Body of pancreas (tissue), 4 donors: Measurements from ENCODE around the gene KCNF1. TPM values are rescaled to one million over a fixed set of nuclear protein-coding genes. Genes with fewer than 3 reads are reported as not detected.

Experiments
- ATAC-seq: fragments of 150-250 bp; one replicate; pipeline ENCODE4 v1.9.1; 2016
- DNase-seq, 4 donors: peaks; one replicate each; pipeline ENCODE4 v3.0.0-alpha.2; 2019
- H3K27ac ChIP-seq, 4 donors: fragments of 200-600 bp; sonication (generic); 1 replicate in 3 of 4; 2 replicates in 1 of 4; pipeline versions ENCODE4 v1.5.1 to v1.6.1; 2016 to 2019; ENCODE audit warnings: mild to moderate bottlenecking in 1 of 4, mixed read lengths in 1 of 4, moderate library complexity in 1 of 4
- H3K27me3 ChIP-seq, 2 donors: fragments of 200-600 bp; sonication (generic); one replicate each; pipeline ENCODE4 v1.6.0; 2016; ENCODE audit warnings: mild to moderate bottlenecking in 1 of 2
- H3K36me3 ChIP-seq, 2 donors: fragments of 200-600 bp; sonication (generic); replicated peaks in 1 of 2; 2 replicates each; pipeline ENCODE4 v1.5.1; 2016; ENCODE audit warnings: low read depth in 2 of 2; ENCODE audit not compliant: insufficient read depth in 1 of 2
- H3K4me1 ChIP-seq: fragments of 200-600 bp; sonication (generic); one replicate; pipeline ENCODE4 v1.6.0; 2016
- H3K4me3 ChIP-seq, 2 donors: fragments of 200-600 bp; sonication (generic); 1 replicate in 1 of 2; 2 replicates in 1 of 2; pipeline ENCODE4 v1.5.1; 2016 to 2019
- H3K9me3 ChIP-seq, 3 donors: fragments of 200-600 bp; sonication (generic); 1 replicate in 2 of 3; 2 replicates in 1 of 3; pipeline ENCODE4 v1.5.1; 2016
- POLR2A ChIP-seq, 3 donors: fragments of 450-650 bp; IDR thresholded peaks; one replicate each; pipeline ENCODE4 v1.6.1; 2016; ENCODE audit warnings: antibody characterized with exemption in 3 of 3, mild to moderate bottlenecking in 2 of 3
- WGBS, 2 donors: methylation state at CpG; one replicate each; pipeline ENCODE4 v1.1.5; 2017; 5-methylcytosine and 5-hydroxymethylcytosine counted together
- intact Hi-C: fragments of 100-400 bp; cut with DNase I; formaldehyde crosslinking; loops from one replicate; pipeline ENCODE4 v1.15.1; 2023
- total RNA-seq, 2 donors: library from RNA; depleted of rRNA; stranded (reverse); fragments of >200 nt; gene quantifications; one replicate each; pipeline ENCODE4 v1.1.0, GENCODE V29; 2016
- TF ChIP-seq, protein P1 (sequence below), 7 experiments: fragments of 450-650 bp in 4 of 7; fragments of 200-600 bp in 3 of 7; sonication (generic) in 3 of 7; IDR thresholded peaks; one replicate each; pipeline ENCODE4 v1.5.1; 2016 to 2019; ENCODE audit warnings: antibody characterized with exemption in 7 of 7

The KCNF1 gene
- total RNA-seq, 2 donors from 2014 or later = 5.3 TPM; not detected in 1

DNA sequence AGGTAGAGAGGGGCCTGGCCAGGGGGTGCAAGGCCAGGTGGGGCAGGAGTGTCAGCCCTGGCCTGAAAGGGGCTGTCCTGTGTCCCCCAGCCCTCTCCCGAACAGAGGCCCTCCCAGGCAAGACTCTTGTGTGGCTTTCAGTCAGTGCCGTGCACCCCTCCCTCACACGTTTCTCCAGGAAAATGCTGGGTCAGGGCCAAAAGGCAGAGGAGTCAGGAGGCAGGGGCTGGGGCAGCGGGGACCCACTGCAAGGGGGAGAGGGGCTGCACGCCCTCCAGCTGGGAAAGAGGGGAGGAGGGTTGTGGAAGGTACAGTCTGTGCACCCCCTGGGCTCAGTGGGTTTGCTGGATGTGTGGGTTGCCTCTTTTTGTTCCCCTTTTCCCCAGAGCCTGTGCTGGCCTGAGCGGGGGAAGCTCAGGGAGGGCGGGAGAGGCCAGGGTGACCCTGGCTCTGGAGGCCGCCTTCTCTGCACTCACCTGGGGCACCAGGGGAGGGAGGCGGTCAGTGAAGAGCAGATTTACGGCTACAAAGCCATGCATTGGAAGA is 4.1 kb downstream of the KCNF1 start:
- Histone ChIP-seq H3K27ac (no peak overlapping the region), H3K4me3 (no peak overlapping the region), H3K9me3 (no peaks in the 10 kb centered on the region), H3K4me1 (peaks cover 24% of the 10 kb centered on the region), H3K27me3 (peaks cover 0 to 7% of the 10 kb centered on the region in 2 donors), H3K36me3 (no peaks in the 10 kb centered on the region)
- 81 to 86% methylated on average over 8 to 10 of the region's 10 CpGs for WGBS, 2 donors
- TF ChIP-seq, protein P1, sequence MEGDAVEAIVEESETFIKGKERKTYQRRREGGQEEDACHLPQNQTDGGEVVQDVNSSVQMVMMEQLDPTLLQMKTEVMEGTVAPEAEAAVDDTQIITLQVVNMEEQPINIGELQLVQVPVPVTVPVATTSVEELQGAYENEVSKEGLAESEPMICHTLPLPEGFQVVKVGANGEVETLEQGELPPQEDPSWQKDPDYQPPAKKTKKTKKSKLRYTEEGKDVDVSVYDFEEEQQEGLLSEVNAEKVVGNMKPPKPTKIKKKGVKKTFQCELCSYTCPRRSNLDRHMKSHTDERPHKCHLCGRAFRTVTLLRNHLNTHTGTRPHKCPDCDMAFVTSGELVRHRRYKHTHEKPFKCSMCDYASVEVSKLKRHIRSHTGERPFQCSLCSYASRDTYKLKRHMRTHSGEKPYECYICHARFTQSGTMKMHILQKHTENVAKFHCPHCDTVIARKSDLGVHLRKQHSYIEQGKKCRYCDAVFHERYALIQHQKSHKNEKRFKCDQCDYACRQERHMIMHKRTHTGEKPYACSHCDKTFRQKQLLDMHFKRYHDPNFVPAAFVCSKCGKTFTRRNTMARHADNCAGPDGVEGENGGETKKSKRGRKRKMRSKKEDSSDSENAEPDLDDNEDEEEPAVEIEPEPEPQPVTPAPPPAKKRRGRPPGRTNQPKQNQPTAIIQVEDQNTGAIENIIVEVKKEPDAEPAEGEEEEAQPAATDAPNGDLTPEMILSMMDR (IDR thresholded peaks at IDR 0.05) = no peak
- TF ChIP-seq POLR2A (IDR thresholded peaks at IDR 0.05) = no peak
- DNase-seq (no peak), ATAC-seq (no peak)
- intact Hi-C loops = no loop called here

DNA sequence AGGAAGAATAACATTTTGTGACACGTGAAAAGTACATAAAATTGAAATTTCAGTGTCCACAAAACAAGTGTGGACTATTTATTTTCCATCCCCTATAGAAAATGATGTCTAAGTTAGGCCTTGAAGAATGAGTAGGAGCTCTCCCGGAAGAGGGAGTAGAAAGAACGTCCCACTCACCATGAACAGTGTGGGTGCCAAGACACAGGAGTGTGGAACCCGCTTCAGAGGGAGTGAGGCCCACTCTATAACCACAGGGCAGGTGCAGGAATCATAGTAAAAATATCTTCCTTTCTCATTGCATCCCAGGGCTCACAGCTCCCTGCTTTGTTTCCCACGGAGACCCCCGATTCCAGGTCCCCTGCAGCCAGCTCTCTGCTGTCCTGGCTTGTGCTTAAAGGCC is 5.2 kb downstream of the KCNF1 start:
- H3K9me3 ChIP-seq = no peaks in the 10 kb centered on the region
- WGBS, 2 donors = 89 to 91% methylated on average over 6 of the region's 6 CpGs
- H3K36me3 ChIP-seq = no peaks in the 10 kb centered on the region
- peaks cover 0 to 7% of the 10 kb centered on the region in 2 donors for H3K27me3 ChIP-seq
- no peak overlapping the region for H3K4me3 ChIP-seq
- ATAC-seq (no peak), DNase-seq (no peak)
- peaks cover 19% of the 10 kb centered on the region for H3K4me1 ChIP-seq
- H3K27ac ChIP-seq = no peak overlapping the region
- intact Hi-C loops = no loop called here
- no peak for TF ChIP-seq POLR2A (IDR thresholded peaks at IDR 0.05)
- TF ChIP-seq, protein P1 (IDR thresholded peaks at IDR 0.05) = no peak

DNA sequence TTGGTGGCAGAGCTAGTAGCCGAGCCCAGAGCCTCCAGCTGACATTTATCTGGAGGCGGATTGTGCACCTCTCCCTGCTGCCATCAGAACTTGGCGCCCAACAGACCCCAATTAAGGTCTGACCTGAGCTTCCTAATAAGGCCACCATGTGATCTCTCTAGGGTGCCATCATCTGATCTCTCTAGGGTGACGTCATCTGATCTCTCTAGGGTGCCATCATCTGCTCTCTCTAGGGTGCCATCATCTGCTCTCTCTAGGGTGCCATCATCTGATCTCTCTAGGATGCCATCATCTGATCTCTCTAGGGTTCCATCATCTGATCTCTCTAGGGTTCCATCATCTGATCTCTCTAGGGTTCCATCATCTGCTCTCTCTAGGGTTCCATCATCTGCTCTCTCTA is 6.2 kb downstream of the KCNF1 start:
- Histone ChIP-seq H3K27ac (no peak overlapping the region), H3K9me3 (no peaks in the 10 kb centered on the region), H3K4me3 (no peak overlapping the region), H3K4me1 (peaks cover 14% of the 10 kb centered on the region), H3K27me3 (no peaks in the 10 kb centered on the region), H3K36me3 (no peaks in the 10 kb centered on the region)
- 92 to 98% methylated on average over 4 of the region's 4 CpGs for WGBS, 2 donors
- ATAC-seq = no peak
- TF ChIP-seq POLR2A (IDR thresholded peaks at IDR 0.05) = no peak
- TF ChIP-seq, protein P1 (IDR thresholded peaks at IDR 0.05) = no peak
- intact Hi-C loops = no loop called here
- DNase-seq = no peak

DNA sequence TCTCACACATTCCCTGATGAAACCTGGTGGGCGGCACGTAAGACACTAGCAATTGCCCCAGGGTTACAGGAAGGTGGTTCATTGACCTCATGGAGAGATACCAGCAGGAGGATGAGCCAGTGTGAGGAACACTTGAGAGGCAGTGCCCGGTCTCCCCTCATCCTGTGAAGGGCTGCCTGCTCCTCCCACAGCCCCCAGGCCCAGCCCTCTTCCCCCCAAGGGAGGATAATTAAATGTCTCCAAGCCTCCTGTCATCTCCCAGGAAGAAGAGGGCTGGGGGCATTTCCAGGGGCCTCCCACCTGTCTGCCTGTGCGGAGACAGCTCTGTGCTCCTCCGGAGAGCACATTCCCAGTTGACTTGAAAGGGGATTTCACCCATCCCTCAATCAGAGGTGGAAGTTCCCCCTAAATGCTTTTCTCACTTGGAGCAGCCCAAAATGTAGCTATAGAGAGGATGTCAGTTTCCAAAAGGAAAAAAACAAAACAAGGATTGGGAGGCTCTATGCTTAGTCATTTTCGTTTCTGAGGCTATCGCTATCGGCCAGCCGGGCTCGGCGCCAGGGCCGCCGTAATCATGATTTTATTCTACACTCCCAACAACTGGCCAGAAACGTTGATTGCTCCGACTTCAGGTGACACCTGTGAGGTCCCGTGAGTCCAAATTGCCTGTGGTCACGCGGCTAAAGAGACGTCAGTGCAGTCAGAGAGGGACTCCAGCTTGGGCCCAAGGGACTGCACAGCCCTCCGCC is 7.1 kb downstream of the KCNF1 start:
- intact Hi-C loops = no loop called here
- peaks cover 14% of the 10 kb centered on the region for H3K4me1 ChIP-seq
- H3K27me3 ChIP-seq = no peaks in the 10 kb centered on the region
- no peak overlapping the region for H3K4me3 ChIP-seq
- H3K27ac ChIP-seq = no peak overlapping the region
- WGBS, 2 donors = 46 to 51% methylated on average over 18 to 20 of the region's 20 CpGs
- H3K9me3 ChIP-seq = no peaks in the 10 kb centered on the region
- ATAC-seq (peak; percentile 75), DNase-seq (peak; percentile 65 to 86 (median 69))
- no peak for TF ChIP-seq POLR2A (IDR thresholded peaks at IDR 0.05)
- TF ChIP-seq, protein P1 (IDR thresholded peaks at IDR 0.05) = no peak
- no peaks in the 10 kb centered on the region for H3K36me3 ChIP-seq

DNA sequence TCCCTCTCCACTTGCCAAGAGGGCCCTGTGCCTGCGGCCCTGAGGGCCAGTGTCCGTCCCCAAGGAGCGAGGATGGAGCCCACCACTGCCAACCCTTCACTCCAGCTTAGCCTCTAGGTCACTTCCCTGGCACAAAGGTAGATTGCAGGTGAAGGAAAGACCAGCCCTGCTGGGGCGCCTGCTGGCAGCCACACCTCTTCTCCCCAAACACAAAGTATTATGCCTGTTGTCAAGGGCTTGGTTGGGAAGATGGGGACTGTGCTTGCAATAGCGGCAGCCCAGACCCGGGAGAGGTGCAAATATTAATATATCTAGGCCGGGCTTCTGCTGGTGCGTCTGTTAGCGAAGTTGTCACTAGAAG is 7.7 kb downstream of the KCNF1 start:
- no peak for TF ChIP-seq POLR2A (IDR thresholded peaks at IDR 0.05)
- TF ChIP-seq, protein P1 (IDR thresholded peaks at IDR 0.05) = no peak
- no peaks in the 10 kb centered on the region for H3K36me3 ChIP-seq
- H3K4me1 ChIP-seq = peaks cover 14% of the 10 kb centered on the region
- DNase-seq (no peak), ATAC-seq (no peak)
- no peaks in the 10 kb centered on the region for H3K9me3 ChIP-seq
- H3K27me3 ChIP-seq = no peaks in the 10 kb centered on the region
- intact Hi-C loops = no loop called here
- WGBS, 2 donors = 52 to 66% methylated on average over 9 of the region's 9 CpGs
- H3K4me3 ChIP-seq = no peak overlapping the region
- H3K27ac ChIP-seq = no peak overlapping the region
